Caco-2 (cell line): ENCODE measurements around the gene CDHR2. TPM values are rescaled to one million over a fixed set of nuclear protein-coding genes. Genes with fewer than 3 reads are reported as not detected.

Experiments
- Bru-seq: library from RNA; stranded (reverse); fragments of 400-500 nt; gene quantifications from one replicate; lab custom pipeline; 2021; lab: Mats Ljungman, UMichigan
- BruChase-seq, 2 experiments: library from RNA; stranded (reverse); fragments of 400-500 nt; gene quantifications; one replicate each; lab custom pipeline; 2021; lab: Mats Ljungman, UMichigan
- BruUV-seq: library from RNA; stranded (reverse); fragments of 400-500 nt; replicated peaks from 2 replicates; lab custom pipeline; 2021; lab: Mats Ljungman, UMichigan
- CTCF ChIA-PET: fragments of 300-600 bp; sonication (Branson Sonifier 250); formaldehyde crosslinking; loops from one replicate; lab custom pipeline; 2022; ENCODE audit warnings: antibody characterized with exemption; lab: Charles Lee
- POLR2A ChIA-PET: fragments of 300-600 bp; sonication (Branson Sonifier 250); formaldehyde crosslinking; loops from one replicate; lab custom pipeline; 2022; ENCODE audit warnings: antibody characterized with exemption; lab: Charles Lee
- DNase-seq, 2 experiments: peaks; one replicate each; pipeline versions ENCODE4 v3.0.0 to v3.0.0-alpha.2; 2020 to 2022
- H3K27me3 ChIP-seq: replicated peaks from 2 replicates; pipeline ENCODE4 v1.6.0; 2011; ENCODE audit warnings: low read length; ENCODE audit not compliant: control insufficient read depth, insufficient read depth
- H3K36me3 ChIP-seq: 2 replicates; pipeline ENCODE4 v1.5.1; 2011; ENCODE audit warnings: low read length; ENCODE audit not compliant: control insufficient read depth, insufficient read depth
- H3K4me1 ChIP-seq: fragments of 250-450 bp; sonication (Bioruptor Pico); 2 replicates; pipeline ENCODE4 v1.5.1; 2020; ENCODE audit warnings: mild to moderate bottlenecking
- H3K4me3 ChIP-seq: 2 replicates; pipeline ENCODE4 v1.5.1; 2011; ENCODE audit warnings: low read depth, mild to moderate bottlenecking, control low read depth, low read length
- H3K9me3 ChIP-seq: fragments of 250-450 bp; sonication (Bioruptor Pico); 2 replicates; pipeline ENCODE4 v1.5.1; 2020; ENCODE audit warnings: mild to moderate bottlenecking, moderate library complexity
- H3K27ac Mint-ChIP-seq: one replicate; pipeline ENCODE4 v1.8.0; 2022; ENCODE audit warnings: mixed read lengths; ENCODE audit not compliant: unreplicated experiment
- H3K27me3 Mint-ChIP-seq: one replicate; pipeline ENCODE4 v1.8.0; 2022; ENCODE audit warnings: mixed read lengths; ENCODE audit not compliant: insufficient read depth, unreplicated experiment
- H3K36me3 Mint-ChIP-seq: one replicate; pipeline ENCODE4 v1.8.0; 2022; ENCODE audit warnings: mild to moderate bottlenecking, mixed read lengths; ENCODE audit not compliant: insufficient read depth, unreplicated experiment
- H3K4me1 Mint-ChIP-seq: one replicate; pipeline ENCODE4 v1.8.0; 2022; ENCODE audit warnings: low read depth, mixed read lengths; ENCODE audit not compliant: unreplicated experiment
- H3K4me3 Mint-ChIP-seq: one replicate; pipeline ENCODE4 v1.8.0; 2022; ENCODE audit warnings: mild to moderate bottlenecking, moderate library complexity, mixed read lengths; ENCODE audit not compliant: unreplicated experiment
- H3K9me3 Mint-ChIP-seq: one replicate; pipeline ENCODE4 v1.8.0; 2022; ENCODE audit warnings: mixed read lengths; ENCODE audit not compliant: unreplicated experiment
- intact Hi-C: fragments of 100-400 bp; cut with micrococcal nuclease; formaldehyde crosslinking; loops from one replicate; pipeline ENCODE4 v1.10.0; 2022; ENCODE audit not compliant: unreplicated experiment
- long read RNA-seq: library from polyadenylated mRNA; stranded (forward); transcript quantifications from one replicate; pipeline ENCODE4 v2.0.0, GENCODE V29; 2022
- total RNA-seq: library from RNA; stranded (reverse); gene quantifications from 2 replicates; pipeline ENCODE4 v1.2.3, GENCODE V29; 2022
- TF ChIP-seq, protein P1 (sequence below), 2 experiments: fragments of 200-600 bp in 1 of 2; IDR thresholded peaks; 1 replicate in 1 of 2; 2 replicates in 1 of 2; pipeline versions ENCODE4 v1.5.1 to v1.8.0; 2011 to 2022; ENCODE audit warnings: antibody characterized with exemption in 1 of 2, control low read depth in 1 of 2, inconsistent platforms in 1 of 2, low read depth in 1 of 2, low read length in 1 of 2, mild to moderate bottlenecking in 1 of 2, moderate library complexity in 1 of 2; ENCODE audit not compliant: insufficient read depth in 1 of 2, severe bottlenecking in 1 of 2, unreplicated experiment in 1 of 2

CDHR2 gene, protein sequence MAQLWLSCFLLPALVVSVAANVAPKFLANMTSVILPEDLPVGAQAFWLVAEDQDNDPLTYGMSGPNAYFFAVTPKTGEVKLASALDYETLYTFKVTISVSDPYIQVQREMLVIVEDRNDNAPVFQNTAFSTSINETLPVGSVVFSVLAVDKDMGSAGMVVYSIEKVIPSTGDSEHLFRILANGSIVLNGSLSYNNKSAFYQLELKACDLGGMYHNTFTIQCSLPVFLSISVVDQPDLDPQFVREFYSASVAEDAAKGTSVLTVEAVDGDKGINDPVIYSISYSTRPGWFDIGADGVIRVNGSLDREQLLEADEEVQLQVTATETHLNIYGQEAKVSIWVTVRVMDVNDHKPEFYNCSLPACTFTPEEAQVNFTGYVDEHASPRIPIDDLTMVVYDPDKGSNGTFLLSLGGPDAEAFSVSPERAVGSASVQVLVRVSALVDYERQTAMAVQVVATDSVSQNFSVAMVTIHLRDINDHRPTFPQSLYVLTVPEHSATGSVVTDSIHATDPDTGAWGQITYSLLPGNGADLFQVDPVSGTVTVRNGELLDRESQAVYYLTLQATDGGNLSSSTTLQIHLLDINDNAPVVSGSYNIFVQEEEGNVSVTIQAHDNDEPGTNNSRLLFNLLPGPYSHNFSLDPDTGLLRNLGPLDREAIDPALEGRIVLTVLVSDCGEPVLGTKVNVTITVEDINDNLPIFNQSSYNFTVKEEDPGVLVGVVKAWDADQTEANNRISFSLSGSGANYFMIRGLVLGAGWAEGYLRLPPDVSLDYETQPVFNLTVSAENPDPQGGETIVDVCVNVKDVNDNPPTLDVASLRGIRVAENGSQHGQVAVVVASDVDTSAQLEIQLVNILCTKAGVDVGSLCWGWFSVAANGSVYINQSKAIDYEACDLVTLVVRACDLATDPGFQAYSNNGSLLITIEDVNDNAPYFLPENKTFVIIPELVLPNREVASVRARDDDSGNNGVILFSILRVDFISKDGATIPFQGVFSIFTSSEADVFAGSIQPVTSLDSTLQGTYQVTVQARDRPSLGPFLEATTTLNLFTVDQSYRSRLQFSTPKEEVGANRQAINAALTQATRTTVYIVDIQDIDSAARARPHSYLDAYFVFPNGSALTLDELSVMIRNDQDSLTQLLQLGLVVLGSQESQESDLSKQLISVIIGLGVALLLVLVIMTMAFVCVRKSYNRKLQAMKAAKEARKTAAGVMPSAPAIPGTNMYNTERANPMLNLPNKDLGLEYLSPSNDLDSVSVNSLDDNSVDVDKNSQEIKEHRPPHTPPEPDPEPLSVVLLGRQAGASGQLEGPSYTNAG (N-terminal part only)
- total RNA-seq (0.19 and 0.59 TPM in 2 replicates), Bru-seq, nascent RNA (percentile 36 among the genes with signal in this experiment), BruChase-seq, experiment 1, labeled RNA remaining after a 2-hour chase (percentile 27 among the genes with signal in this experiment), BruChase-seq, experiment 2, labeled RNA remaining after a 6-hour chase (percentile 28 among the genes with signal in this experiment)
- long read RNA-seq: 0 reads

DNA sequence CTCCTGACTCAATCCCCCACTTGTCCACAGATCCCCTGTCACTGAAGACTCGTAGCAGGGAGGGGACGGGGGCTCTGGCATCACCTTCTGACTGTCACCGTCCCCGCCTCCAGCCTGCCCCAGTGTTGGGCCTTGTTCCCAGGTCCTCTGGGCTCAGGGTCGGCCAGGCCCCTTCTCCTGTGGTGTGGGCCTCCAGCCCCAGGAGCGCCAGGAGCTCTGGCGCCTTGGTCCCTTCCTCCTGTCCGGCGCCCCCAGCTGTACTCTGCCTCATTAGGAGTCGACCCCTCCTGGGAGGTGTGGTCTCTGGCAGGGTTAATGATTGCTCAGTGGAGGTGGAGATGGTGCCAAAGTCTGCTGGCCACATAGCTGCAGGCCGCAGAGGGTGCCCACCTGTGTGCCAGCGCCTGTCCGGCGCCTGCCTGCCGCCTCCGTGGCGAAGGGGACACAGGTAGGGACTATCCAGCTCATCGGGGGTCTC is at the start of gene CDHR2:
CDHR2 (plus strand) TSS at position 376 of the 478 bp plus-strand sequence. CDS start 16,011 bp downstream, outside the sequence.
- H3K27me3 ChIP-seq: no peaks in the 10 kb centered on the region
- no peaks in the 10 kb centered on the region for H3K36me3 ChIP-seq
- no peaks in the 10 kb centered on the region for H3K9me3 ChIP-seq
- CTCF ChIA-PET: no interaction called here
- H3K4me3 ChIP-seq: no peak within 1 kb of the TSS
- no peak for DNase-seq
- intact Hi-C loops: no loop called here
- POLR2A ChIA-PET: no interaction called here
- no TSS peak for BruUV-seq
- peaks cover 8% of the 10 kb centered on the region for H3K36me3 Mint-ChIP-seq
- TF ChIP-seq, protein P1, sequence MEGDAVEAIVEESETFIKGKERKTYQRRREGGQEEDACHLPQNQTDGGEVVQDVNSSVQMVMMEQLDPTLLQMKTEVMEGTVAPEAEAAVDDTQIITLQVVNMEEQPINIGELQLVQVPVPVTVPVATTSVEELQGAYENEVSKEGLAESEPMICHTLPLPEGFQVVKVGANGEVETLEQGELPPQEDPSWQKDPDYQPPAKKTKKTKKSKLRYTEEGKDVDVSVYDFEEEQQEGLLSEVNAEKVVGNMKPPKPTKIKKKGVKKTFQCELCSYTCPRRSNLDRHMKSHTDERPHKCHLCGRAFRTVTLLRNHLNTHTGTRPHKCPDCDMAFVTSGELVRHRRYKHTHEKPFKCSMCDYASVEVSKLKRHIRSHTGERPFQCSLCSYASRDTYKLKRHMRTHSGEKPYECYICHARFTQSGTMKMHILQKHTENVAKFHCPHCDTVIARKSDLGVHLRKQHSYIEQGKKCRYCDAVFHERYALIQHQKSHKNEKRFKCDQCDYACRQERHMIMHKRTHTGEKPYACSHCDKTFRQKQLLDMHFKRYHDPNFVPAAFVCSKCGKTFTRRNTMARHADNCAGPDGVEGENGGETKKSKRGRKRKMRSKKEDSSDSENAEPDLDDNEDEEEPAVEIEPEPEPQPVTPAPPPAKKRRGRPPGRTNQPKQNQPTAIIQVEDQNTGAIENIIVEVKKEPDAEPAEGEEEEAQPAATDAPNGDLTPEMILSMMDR (IDR thresholded peaks at IDR 0.05; ENCODE audit: insufficient read depth in 1 of 2, low read depth in 1 of 2, low read length in 1 of 2, severe bottlenecking in 1 of 2, unreplicated experiment in 1 of 2): no peak
- peaks cover 11% of the 10 kb centered on the region for H3K4me1 Mint-ChIP-seq
- no peaks in the 10 kb centered on the region for H3K27me3 Mint-ChIP-seq
- no peaks in the 10 kb centered on the region for H3K9me3 Mint-ChIP-seq
- no peak within 1 kb of the TSS for H3K4me3 Mint-ChIP-seq
- peaks cover 26% of the 10 kb centered on the region for H3K4me1 ChIP-seq
- H3K27ac Mint-ChIP-seq: no peak within 1 kb of the TSS

DNA sequence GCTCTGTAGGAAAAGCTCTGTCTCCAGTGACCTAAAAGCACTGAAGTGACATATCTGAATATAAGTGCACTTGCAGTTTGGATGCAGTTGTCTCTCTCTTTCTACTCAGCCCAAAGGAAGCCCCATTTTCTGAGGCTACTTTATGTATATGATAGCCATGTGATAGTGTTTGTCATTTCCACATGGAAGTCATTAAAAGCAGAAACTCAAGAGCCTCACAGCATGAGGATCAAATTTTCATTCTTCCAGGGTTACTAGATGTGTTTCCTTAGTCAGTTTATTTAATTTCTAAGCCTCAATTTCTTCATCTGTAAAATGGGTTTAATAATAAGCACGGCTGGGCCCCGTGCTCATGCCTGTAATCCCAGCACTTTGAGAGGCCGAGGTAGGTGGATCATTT is 48.6 kb upstream of the CDHR2 start:
- no peaks in the 10 kb centered on the region for H3K4me1 ChIP-seq
- POLR2A ChIA-PET: no interaction called here
- Mint-ChIP-seq H3K4me3 (no peak overlapping the region), H3K27me3 (no peaks in the 10 kb centered on the region), H3K4me1 (no peaks in the 10 kb centered on the region), H3K27ac (no peak overlapping the region), H3K36me3 (peaks cover 92% of the 10 kb centered on the region), H3K9me3 (no peaks in the 10 kb centered on the region)
- TF ChIP-seq, protein P1 (IDR thresholded peaks at IDR 0.05; ENCODE audit: insufficient read depth in 1 of 2, low read depth in 1 of 2, low read length in 1 of 2, severe bottlenecking in 1 of 2, unreplicated experiment in 1 of 2): no peak
- CTCF ChIA-PET: no interaction called here
- H3K9me3 ChIP-seq: no peaks in the 10 kb centered on the region
- H3K4me3 ChIP-seq: no peak overlapping the region
- no peak for DNase-seq
- BruUV-seq: no TSS peak
- intact Hi-C loops: no loop called here
- no peaks in the 10 kb centered on the region for H3K27me3 ChIP-seq
- H3K36me3 ChIP-seq: no peaks in the 10 kb centered on the region
